HCT116 (cell line): Measurements from ENCODE around the gene MAP3K10. TPM values are rescaled to one million over a fixed set of nuclear protein-coding genes. Genes with fewer than 3 reads are reported as not detected.
"Not testable (repeated sequence)": the region's sequence is repeated elsewhere in the genome, so short reads cannot be mapped to it uniquely, and the experiment has no call there.

ENCODE experiments used
- ATAC-seq: fragments of 200-7000 bp; cut with Tn5 transposase; 2 replicates; pipeline ENCODE4 v1.9.1; 2020; ENCODE audit warnings: mild to moderate bottlenecking, moderate library complexity
- BruUV-seq: library from RNA; stranded (reverse); fragments of 400-500 nt; replicated peaks from 2 replicates; lab custom pipeline; 2021; lab: Mats Ljungman, UMichigan
- CTCF ChIA-PET: fragments of 300-600 bp; sonication (Branson Sonifier 250); formaldehyde crosslinking; loops from one replicate; lab custom pipeline; 2021; ENCODE audit warnings: antibody characterized with exemption; lab: Charles Lee
- POLR2A ChIA-PET: fragments of 300-600, 350-600 bp; sonication (Branson Sonifier 250); formaldehyde crosslinking; loops from one replicate; lab custom pipeline; 2021; ENCODE audit warnings: antibody characterized with exemption; lab: Charles Lee
- RAD21 ChIA-PET, 2 experiments: fragments of 300-600 bp; sonication (Branson Sonifier 250); formaldehyde crosslinking; loops; one replicate each; lab custom pipeline; 2023; ENCODE audit warnings: low total read pairs in 2 of 2; ENCODE audit not compliant: uncharacterized antibody in 2 of 2, unreplicated experiment in 2 of 2, low non-redundant PET in 1 of 2; lab: Charles Lee
- DNase-seq: peaks from one replicate; pipeline ENCODE4 v3.0.0-alpha.2; 2010; ENCODE audit warnings: low read depth, low spot score
- H2AFZ ChIP-seq: fragments of 200-600 bp; shearing (Covaris generic), sonication (generic); 2 replicates; pipeline ENCODE4 v1.6.1; 2017; ENCODE audit warnings: low read depth, mixed run types, mixed read lengths, antibody characterized with exemption, low read length; ENCODE audit not compliant: poor library complexity, severe bottlenecking
- H3K27ac ChIP-seq: 2 replicates; pipeline ENCODE4 v1.5.1; 2012; ENCODE audit warnings: low read depth, low read length
- H3K27me3 ChIP-seq: fragments of 200-600 bp; sonication (generic); 2 replicates; pipeline ENCODE4 v1.6.1; 2016; ENCODE audit warnings: mixed run types, low read length, mixed read lengths; ENCODE audit not compliant: insufficient read depth
- H3K36me3 ChIP-seq, 2 experiments: fragments of 200-500 bp in 1 of 2; fragments of 200-600 bp in 1 of 2; sonication (Bioruptor generic) in 1 of 2; sonication (generic) in 1 of 2; 2 replicates each; pipeline versions ENCODE4 v1.5.1 to v1.6.1; 2014 to 2016; ENCODE audit warnings: low read length in 2 of 2, inconsistent platforms in 1 of 2, mixed read lengths in 1 of 2, mixed run types in 1 of 2; ENCODE audit not compliant: insufficient read depth in 2 of 2, control insufficient read depth in 1 of 2
- H3K4me1 ChIP-seq, 2 experiments: fragments of 200-600 bp in 1 of 2; sonication (generic) in 1 of 2; 2 replicates each; pipeline versions ENCODE4 v1.5.1 to v1.6.1; 2012 to 2017; ENCODE audit warnings: low read length in 2 of 2, inconsistent platforms in 1 of 2, mild to moderate bottlenecking in 1 of 2, mixed read lengths in 1 of 2, mixed run types in 1 of 2, moderate library complexity in 1 of 2; ENCODE audit not compliant: insufficient read depth in 2 of 2, control insufficient read depth in 1 of 2
- H3K4me2 ChIP-seq: fragments of 200-600 bp; sonication (generic); 2 replicates; pipeline ENCODE4 v1.6.1; 2017; ENCODE audit warnings: mixed run types, low read length, mixed read lengths
- H3K4me3 ChIP-seq, 2 experiments: fragments of 200-600 bp in 1 of 2; sonication (generic) in 1 of 2; replicated peaks in 1 of 2; 2 replicates each; pipeline ENCODE4 v1.5.1; 2011 to 2016; ENCODE audit warnings: low read length in 2 of 2, control low read depth in 1 of 2, low read depth in 1 of 2, mild to moderate bottlenecking in 1 of 2, mixed read lengths in 1 of 2, mixed run types in 1 of 2
- H3K79me2 ChIP-seq: fragments of 200-600 bp; sonication (generic); 2 replicates; pipeline ENCODE4 v1.6.1; 2017; ENCODE audit warnings: mild to moderate bottlenecking, mixed run types, low read length, moderate library complexity, mixed read lengths; ENCODE audit not compliant: insufficient read depth
- H3K9ac ChIP-seq: fragments of 200-600 bp; sonication (generic); 2 replicates; pipeline ENCODE4 v1.6.1; 2016; ENCODE audit warnings: low read length, mixed read lengths
- H3K9me2 ChIP-seq: fragments of 200-600 bp; sonication (generic), shearing (Covaris generic); 2 replicates; pipeline ENCODE4 v1.6.1; 2017; ENCODE audit warnings: mixed run types, mild to moderate bottlenecking, moderate library complexity; ENCODE audit not compliant: insufficient read depth
- H3K9me3 ChIP-seq, 2 experiments: fragments of 200-500 bp in 1 of 2; fragments of 200-600 bp in 1 of 2; sonication (Bioruptor generic) in 1 of 2; sonication (generic) in 1 of 2; 2 replicates each; pipeline ENCODE4 v1.6.1; 2014 to 2017; ENCODE audit warnings: low read length in 2 of 2, mixed read lengths in 2 of 2, inconsistent platforms in 1 of 2, low read depth in 1 of 2, mild to moderate bottlenecking in 1 of 2, mixed run types in 1 of 2, moderate library complexity in 1 of 2; ENCODE audit not compliant: control insufficient read depth in 1 of 2, insufficient read depth in 1 of 2
- H4K20me1 ChIP-seq: fragments of 200-600 bp; sonication (generic), shearing (Covaris generic); 2 replicates; pipeline ENCODE4 v1.6.1; 2017; ENCODE audit warnings: mixed run types, mild to moderate bottlenecking, moderate library complexity; ENCODE audit not compliant: insufficient read depth
- EGR1 ChIP-seq: IDR thresholded peaks from 2 replicates; pipeline ENCODE4 v1.6.1; 2012; ENCODE audit warnings: low read depth
- EZH2 ChIP-seq: fragments of 200-600 bp; sonication (generic); IDR thresholded peaks from 2 replicates; pipeline ENCODE4 v1.6.1; 2017; ENCODE audit warnings: antibody characterized with exemption, mixed run types
- RAD21 ChIP-seq: IDR thresholded peaks from 2 replicates; pipeline ENCODE4 v1.6.1; 2012; ENCODE audit warnings: low read depth, mild to moderate bottlenecking
- SP1 ChIP-seq: IDR thresholded peaks from 2 replicates; pipeline ENCODE4 v1.6.1; 2012; ENCODE audit warnings: low read depth
- intact Hi-C: fragments of 100-400 bp; cut with micrococcal nuclease; formaldehyde crosslinking; loops from 2 replicates; pipeline ENCODE4 v1.10.0; 2022
- total RNA-seq: library from RNA; stranded (reverse); gene quantifications from one replicate; pipeline ENCODE4 v1.2.1, GENCODE V29; 2021; ENCODE audit not compliant: unreplicated experiment
- TF ChIP-seq, protein P1 (sequence below), 3 experiments: fragments of 200-600 bp in 1 of 3; sonication (generic) in 1 of 3; IDR thresholded peaks in 2 of 3; conservative IDR thresholded peaks in 1 of 3; 2 replicates each; pipeline ENCODE4 v1.5.1; 2012 to 2017; ENCODE audit warnings: low read depth in 2 of 3, low read length in 2 of 3, antibody characterized with exemption in 1 of 3, borderline replicate concordance in 1 of 3, control low read depth in 1 of 3, mild to moderate bottlenecking in 1 of 3, mixed read lengths in 1 of 3, mixed run types in 1 of 3, moderate library complexity in 1 of 3; ENCODE audit not compliant: insufficient read depth in 1 of 3

Gene MAP3K10
- total RNA-seq, 1 experiment from 2014 or later, result 17.3 TPM

DNA sequence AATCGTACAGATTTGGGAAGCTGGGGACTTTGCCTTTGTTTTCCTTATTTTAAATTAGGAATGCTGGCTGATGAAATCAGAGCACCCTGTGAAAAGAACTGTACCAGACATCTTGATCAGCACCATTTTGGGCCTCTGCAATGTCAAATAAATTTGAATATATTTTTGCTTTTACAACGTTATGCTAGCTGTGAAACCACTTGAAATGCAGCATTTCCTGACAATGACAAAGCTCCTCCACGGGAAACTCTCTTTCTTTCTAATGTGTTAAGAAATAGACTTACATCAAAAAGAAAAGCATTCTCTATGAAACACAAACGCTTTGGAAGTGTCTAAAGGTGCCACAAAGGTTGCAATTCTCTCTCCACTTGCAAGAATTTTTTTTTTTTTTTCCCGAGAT lies 47.1 kb upstream of the MAP3K10 start (continued):
- TF ChIP-seq RAD21 (no peak), EZH2 (no peak), SP1 (no peak)

DNA sequence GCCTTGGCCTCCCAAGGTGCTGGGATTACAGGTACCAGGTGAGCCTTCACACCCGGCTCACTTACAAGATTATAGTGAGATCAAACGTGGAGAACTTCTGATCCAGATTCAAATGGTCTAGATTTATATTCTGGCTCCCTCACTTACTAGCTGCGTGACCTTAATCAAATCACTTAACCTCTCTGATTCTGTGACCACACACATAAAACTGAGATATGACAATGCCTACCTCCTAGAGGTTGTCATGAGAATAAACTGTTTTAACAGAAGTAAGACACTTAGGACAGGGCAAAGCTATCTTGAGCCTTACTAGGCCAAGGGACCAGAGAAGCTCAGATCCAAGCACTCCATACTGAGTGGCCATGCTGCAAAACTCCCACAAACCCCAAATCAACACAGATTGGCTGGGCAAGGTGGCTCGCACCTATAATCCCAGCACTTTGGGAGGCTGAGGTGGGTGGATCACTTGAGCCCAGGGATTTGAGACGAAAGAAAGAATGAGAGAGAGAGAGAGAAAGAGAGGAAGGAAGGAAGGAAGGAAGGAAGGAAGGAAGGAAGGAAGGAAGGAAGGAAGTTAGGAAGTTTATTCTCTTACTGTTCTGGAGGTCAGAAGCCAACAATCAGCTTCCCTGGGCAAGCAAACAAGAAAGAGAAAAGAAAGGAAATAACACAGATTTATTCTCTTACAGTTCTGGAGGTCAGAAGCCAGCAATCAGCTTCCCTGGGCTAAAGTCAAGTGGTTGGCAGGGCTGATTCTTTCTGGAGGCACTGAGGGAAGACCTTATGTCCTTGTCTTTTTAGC lies 46.1 kb upstream of the MAP3K10 start:
- Histone ChIP-seq H3K9ac (no peak overlapping the region), H3K9me2 (no peaks in the 10 kb centered on the region), H3K4me1 (peaks cover 13 to 26% of the 10 kb centered on the region in 2 experiments), H4K20me1 (no peaks in the 10 kb centered on the region), H3K4me3 (no peak overlapping the region), H3K27me3 (no peaks in the 10 kb centered on the region), H3K4me2 (no peak overlapping the region), H3K79me2 (no peaks in the 10 kb centered on the region), H3K27ac (no peak overlapping the region), H2AFZ (no peak overlapping the region), H3K9me3 (no peaks in the 10 kb centered on the region), H3K36me3 (no peaks in the 10 kb centered on the region)
- no peak for TF ChIP-seq EGR1
- TF ChIP-seq, protein P1, sequence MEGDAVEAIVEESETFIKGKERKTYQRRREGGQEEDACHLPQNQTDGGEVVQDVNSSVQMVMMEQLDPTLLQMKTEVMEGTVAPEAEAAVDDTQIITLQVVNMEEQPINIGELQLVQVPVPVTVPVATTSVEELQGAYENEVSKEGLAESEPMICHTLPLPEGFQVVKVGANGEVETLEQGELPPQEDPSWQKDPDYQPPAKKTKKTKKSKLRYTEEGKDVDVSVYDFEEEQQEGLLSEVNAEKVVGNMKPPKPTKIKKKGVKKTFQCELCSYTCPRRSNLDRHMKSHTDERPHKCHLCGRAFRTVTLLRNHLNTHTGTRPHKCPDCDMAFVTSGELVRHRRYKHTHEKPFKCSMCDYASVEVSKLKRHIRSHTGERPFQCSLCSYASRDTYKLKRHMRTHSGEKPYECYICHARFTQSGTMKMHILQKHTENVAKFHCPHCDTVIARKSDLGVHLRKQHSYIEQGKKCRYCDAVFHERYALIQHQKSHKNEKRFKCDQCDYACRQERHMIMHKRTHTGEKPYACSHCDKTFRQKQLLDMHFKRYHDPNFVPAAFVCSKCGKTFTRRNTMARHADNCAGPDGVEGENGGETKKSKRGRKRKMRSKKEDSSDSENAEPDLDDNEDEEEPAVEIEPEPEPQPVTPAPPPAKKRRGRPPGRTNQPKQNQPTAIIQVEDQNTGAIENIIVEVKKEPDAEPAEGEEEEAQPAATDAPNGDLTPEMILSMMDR (IDR thresholded peaks at IDR 0.05 in 2 of 3, conservative IDR thresholded peaks at IDR 0.05 in 1 of 3; ENCODE audit: borderline replicate concordance in 1 of 3, insufficient read depth in 1 of 3, low read depth in 2 of 3, low read length in 2 of 3), result peak in 1 of 3 experiments; percentile 24; a peak in 2 of 6 replicates
- no peak for DNase-seq
- intact Hi-C loops, result loop anchor here (10.0 kb wide), 2 partner anchors 380 to 460 kb away; partner anchors contain the start of gene LTBP4
- ChIA-PET CTCF (interaction anchor here (1.0 kb wide), 1 partner anchor 16 kb away, joined by 3 read pairs; no protein-coding TSS in a partner anchor), POLR2A (no interaction called here), RAD21 (no interaction called here)
- no peak for ATAC-seq
- BruUV-seq, result no TSS peak

DNA sequence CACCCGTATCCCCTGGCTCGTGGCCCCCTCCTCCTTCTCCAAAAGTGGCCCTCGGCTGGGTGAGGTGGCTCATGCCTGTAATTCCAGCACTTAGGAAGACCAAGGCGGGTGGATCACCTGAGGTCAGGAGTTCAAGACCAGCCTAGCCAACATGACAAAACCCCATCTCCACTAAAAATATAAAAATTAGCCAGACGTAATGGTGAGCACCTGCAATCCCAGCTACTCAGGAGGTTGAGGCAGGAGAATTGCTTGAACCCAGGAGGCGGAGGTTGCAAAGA lies 45.5 kb upstream of the MAP3K10 start:
- ATAC-seq, H3K4me3 ChIP-seq, H4K20me1 ChIP-seq, H3K27ac ChIP-seq, DNase-seq, H3K27me3 ChIP-seq, CTCF ChIA-PET, H3K4me2 ChIP-seq, H3K9me2 ChIP-seq, H3K79me2 ChIP-seq, H3K9me3 ChIP-seq, H2AFZ ChIP-seq, RAD21 ChIA-PET, BruUV-seq, H3K36me3 ChIP-seq, H3K9ac ChIP-seq, POLR2A ChIA-PET: not testable (repeated sequence)
- intact Hi-C loops, result loop anchor here (10.0 kb wide), 2 partner anchors 379 to 459 kb away; partner anchors contain the start of gene LTBP4
- H3K4me1 ChIP-seq, result peaks cover 13 to 26% of the 10 kb centered on the region in 2 experiments
